Glomerular visceral epithelial cell (primary cell): Measurements from ENCODE around the gene DKK1.
"Not testable (repeated sequence)": the region's sequence is repeated elsewhere in the genome, so short reads cannot be mapped to it uniquely, and the experiment has no call there.

Experiments used
- DNase-seq: peaks from one replicate; pipeline ENCODE4 v3.0.0-alpha.2; 2016; ENCODE audit errors: extremely low spot score

Gene DKK1

GRCh38 chr10:52318136-52318701, 4.1 kb downstream of the DKK1 start:
- peak; percentile 36 for DNase-seq

DNA sequence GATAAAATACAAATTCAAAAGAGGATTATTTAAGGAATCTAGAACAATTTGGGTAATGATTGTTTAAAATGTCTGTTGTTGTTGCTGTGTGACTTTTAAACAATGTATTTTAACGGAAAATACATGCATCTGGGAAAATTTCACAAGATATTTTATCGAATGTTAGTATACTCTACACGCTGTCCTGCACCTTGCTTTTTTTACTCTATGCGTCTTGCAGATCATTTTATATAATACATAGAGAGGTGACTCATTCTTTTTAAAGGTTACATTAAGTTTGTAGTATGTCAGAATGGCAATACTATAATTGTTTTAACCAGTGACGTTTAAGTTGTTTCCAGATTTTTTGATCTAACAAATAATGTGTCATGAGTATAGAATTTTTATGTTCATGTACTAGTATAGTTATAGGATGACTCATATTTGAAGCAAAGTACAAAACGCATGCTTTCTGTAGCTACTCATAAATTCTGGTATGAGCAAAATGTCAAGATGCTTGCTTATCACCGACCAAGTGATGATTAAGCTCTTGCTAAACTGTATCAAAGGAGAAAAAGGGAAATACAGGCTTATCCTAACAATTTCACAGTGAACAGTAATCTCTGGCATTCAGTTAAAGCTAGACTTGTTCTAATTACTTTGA, 4.9 kb downstream of the DKK1 start:
- peak; percentile 79 for DNase-seq

- no peak for DNase-seq
Measured at GRCh38 chr10:52319926-52320325, 5.8 kb downstream of the DKK1 start.

- no peak for DNase-seq
Measured at GRCh38 chr10:52322323-52322722, 8.2 kb downstream of the DKK1 start.

DNA sequence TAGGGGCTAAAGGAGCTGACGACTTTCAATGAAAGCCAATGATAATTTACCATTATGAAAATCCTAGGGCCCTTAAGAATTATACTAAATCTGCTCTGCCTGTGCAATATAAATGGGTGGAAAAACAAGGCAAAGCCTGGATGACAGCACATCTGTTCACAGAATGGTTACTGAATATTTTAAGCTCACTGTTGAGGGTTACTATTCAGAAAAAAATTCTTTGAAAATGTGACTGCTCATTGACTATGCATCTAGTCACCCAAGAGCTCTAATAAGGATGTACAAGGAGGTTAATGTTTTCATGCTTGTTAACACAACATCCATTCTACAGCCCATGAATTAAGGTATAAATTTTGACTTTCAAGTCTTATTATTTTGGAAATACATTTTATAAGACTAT, 8.9 kb downstream of the DKK1 start:
- DNase-seq, result no peak

DNA sequence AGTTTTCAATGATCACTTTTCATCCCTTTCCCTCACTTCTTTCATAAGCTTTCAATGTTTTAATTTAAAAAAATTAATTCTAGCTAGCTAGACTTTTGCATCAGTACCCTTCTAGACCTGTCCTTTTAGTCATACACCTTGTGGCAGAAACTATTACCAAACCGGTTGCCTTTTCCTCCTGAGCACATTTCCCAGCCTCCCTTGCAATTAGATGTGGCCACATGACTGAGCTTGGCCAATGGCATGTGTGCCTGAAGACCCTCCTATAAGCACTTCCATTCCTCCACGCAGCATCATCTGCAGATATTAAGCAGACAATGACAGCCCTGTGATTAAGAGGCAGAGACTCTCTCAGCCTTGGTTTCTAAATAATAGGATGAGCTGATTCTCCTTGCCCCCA, 12.3 kb downstream of the DKK1 start:
- no peak for DNase-seq

- DNase-seq, result no peak
Measured at GRCh38 chr10:52331638-52332364, 17.7 kb downstream of the DKK1 start.

DNA sequence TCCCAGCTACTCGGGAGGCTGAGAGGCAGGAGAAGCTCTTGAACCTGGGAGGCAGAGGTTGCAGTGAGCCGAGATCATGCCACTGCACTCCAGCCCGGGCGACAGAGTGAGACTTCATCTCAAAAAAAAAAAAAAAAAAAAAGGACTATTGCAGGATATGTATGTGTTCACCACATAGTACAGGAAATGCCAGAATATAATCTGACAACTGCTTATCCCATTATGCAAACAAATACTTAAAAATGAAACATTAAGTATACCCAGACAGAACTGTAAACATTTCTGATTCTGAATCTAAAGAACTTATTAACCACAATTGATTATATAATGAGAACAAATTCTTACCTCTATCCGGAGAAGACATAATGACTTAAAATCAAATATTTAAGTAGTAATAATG, 18.7 kb downstream of the DKK1 start:
- DNase-seq, result no peak

DNA sequence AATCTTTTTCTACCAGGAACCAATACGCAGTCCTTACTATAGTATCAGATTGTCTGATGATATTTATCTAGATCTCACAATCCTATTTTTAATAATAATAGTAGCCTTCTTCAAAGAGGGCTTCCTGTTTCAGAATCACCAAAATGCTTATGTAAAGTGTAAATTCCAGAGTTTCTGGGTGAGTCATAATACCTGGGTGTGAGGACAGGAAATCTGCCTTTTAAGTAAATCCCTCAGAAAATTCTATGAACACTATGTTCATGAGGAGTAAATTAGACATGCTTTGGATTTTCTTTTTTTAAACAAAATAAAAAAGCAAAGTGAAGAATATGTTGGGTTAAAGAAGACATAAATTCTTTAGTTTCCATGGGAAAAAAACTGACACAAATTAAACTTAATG, 20.5 kb downstream of the DKK1 start:
- DNase-seq, result no peak

- no peak for DNase-seq
Measured at GRCh38 chr10:52335665-52336064, 21.6 kb downstream of the DKK1 start.

DNA sequence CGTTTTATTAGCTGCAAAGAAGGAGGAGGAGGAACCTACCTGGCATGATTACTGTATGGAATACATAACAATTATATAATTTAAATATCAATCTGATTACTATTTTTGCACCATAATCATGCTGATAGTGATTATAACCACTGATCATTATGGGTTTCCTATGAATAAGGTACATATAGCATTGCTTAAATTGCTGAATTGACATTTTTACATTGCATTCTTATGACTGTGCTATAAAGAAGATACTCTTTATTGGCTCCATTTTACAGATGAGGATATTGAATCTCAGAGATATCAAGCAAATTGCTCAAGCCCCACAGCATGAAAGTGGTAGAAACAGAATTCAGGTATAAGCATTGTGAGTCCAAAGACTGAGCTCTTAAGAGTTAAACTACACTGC, 23.1 kb downstream of the DKK1 start:
- no peak for DNase-seq

DNA sequence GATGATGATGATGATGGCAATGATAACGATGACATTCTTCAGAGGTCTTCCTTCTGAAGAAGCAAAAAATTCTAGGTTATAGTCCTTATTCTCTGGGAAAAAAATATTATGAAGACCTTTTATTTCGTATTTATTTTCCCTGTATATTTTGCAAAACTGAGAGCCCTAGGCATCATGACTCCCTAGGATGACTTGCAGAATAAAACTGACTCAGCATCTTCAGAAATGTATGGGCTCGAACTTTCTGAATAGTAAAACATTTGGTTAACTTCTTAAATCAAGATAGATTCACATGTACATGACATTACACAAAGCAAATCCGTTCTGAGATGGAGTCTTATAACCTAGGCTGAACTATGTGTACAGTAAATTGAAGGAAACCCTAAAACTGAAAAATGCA, 29.4 kb downstream of the DKK1 start:
- DNase-seq, result no peak

DNA sequence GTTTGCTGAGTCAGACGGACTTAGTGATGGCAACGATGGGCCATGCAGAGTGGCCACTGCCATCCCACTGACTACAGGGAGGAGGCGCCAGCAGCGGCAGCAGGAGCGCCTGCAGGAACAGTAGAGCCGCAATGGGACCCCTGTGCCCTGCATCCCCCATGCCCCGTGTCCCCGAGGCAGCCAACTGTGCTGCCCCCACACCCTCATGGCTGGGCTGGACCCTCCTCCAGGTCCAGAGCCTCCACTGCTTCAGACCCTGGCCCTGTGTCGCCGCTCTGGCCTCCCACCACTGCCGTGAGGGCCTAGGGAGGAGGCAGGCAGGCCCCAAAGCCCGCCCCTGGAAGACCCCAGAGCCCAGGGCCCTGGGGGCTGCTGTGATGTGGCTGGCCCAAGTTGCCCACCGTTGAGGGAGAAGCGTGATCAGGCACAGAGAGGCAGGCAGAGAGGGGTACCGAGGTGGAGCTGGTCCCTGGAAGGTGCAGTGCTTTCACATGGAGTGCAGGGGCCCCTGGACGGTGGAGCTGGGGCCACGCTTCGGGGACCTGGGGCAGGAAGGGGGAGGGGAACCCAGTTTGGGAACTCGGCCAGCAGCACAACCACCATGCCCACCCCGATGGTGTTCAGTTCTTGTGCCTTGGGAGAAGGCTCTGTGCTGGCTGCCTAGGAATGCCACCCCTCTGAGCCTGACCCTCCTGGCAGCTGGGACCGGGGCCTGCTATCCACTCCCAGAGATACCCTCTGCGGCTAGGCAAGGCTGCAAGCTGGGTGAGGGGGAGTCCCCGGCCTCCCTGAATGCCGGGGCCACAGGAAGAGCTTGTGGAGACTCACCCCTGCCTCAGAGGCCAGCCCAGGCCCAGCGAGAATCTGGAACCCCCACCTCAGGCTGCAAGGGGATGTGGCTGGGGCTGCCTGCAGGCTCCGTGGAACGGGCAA, 32.6 kb downstream of the DKK1 start:
- DNase-seq, result no peak

DNA sequence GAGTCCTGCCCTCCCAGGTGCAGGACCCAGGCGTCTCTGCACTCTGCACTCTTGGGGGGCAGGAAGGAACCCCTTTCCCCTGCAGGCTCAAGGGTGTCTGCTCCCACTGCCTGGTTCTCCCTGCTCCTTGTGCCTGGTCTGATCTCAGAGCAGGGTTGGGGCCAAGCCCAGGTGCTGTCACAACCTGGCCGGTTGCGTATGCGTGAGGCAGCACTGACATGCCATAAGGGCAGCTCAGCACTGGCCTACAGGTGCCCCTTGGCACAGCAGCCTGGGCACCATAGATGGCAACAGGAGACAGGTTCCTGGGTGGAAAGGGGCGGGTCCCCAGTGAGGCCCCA, 33.2 kb downstream of the DKK1 start:
- no peak for DNase-seq

- DNase-seq, result no peak
Measured at GRCh38 chr10:52348037-52348564, 34.0 kb downstream of the DKK1 start.

- DNase-seq, result no peak
Measured at GRCh38 chr10:52351914-52352330, 37.8 kb downstream of the DKK1 start.

DNA sequence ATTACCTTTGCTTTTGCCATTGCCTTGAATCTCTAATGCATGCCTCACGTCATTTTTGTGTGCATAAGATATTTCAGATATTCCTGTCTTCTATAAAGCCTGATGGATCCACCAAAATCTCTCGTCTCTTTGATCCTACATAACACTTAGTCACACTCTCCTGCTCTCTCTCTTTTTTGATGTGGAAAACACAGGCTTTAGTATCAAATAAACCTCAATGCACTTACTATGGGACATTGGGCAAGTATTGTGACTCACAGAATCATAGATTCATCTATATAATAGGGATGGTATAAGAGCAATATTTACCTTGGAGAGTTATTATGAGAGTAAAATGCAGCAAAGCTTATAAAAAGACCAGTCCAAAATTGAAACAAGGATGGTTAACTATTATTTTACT, 39.1 kb downstream of the DKK1 start:
- no peak for DNase-seq

DNA sequence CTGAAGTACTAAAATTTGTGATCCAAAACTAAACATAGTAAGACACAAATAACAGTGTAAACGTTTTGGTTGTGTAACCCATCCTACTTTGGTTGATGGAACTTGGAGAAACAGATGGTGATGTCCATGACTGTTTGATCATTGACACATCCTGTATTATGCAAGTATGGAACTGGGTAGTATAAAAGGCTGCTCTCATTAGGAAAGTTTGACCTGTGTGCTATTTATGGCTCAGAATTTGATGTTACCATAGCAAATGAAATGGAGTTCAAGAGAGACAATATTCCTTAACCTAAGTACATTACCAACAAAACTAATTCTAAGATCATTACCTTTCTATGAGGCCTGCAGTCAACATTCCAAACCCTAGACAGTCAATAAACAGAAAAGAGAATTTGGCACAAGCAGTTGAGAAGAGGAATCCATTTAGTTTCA, 39.9 kb downstream of the DKK1 start:
- no peak for DNase-seq

DNA sequence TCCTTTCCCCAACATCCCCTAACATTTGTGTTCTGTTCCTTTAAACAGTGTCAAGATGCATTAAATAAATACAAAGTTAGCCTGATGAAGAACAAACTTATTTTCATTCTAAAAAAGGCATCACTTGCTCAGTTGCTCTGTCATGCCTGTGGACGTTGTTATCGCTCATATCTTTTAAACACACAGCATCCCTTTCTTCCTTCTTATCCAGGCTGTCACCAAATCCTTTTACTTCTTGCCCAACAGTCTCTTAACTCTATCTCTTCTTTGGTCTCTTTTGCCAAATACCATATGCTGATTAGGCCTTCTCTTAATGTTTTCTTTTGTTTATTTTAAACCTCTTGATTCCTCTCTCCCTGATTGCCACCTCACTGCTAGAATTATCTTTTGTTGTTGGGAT, 43.9 kb downstream of the DKK1 start:
- DNase-seq, result no peak

DNA sequence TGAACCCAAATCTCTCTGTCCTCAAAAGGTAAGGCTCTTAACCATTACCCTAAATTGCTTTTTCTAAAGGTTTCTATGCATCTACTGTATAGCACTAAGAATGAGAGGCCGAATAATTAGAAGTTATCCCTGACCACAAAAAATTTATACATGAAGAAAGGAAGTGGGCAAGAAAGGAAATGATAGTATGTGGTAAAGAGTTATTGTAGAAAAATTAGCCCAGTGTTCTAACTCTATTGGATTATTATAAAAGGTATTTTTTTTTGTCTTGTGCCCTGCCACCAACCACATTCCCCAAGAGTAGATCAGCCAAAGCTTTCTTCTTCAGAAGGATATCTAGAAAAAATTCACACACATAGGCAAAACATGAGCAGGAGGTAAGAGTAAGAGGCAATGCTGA, 45.4 kb downstream of the DKK1 start:
- no peak for DNase-seq

DNA sequence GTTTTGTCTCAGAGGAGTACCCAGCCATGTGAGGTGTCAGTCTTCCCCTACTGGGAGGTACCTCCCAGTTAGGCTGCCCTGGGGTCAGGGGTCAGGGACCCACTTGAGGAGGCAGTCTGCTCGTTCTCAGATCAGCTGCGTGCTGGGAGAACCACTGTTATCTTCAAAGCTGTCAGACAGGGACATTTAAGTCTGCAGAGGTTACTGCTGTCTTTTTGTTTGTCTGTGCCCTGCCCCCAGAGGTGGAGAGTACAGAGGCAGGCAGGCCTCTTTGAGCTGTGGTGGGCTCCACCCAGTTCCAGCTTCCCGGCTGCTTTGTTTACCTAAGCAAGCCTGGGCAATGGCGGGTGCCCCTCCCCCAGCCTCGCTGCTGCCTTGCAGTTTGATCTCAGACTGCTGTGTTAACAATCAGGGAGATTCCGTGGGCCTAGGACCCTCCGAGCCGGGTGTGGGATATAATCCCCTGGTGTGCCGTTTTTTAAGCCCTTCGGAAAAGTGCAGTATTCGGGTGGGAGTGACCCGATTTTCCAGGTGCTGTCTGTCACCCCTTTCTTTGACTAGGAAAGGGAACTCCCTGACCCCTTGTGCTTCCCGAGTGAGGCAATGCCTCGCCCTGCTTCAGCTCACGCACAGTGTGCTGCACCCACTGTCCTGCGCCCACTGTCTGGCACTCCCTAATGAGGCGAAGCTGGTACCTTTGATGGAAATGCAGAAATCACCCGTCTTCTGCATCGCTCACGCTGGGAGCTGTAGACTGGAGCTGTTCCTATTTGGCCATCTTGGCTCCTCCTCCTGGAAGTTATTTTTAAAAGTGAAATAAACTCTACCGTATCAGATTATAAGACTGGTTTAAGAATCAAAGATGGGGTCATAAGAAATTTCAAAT, 51.7 kb downstream of the DKK1 start:
- DNase-seq, result not testable (repeated sequence)
